IPS-NIHi7 (cell line): ENCODE data around the gene MSLN.
A peak's percentile ranks its signal among the peaks of the same experiment; 100 is the strongest.
"Not testable (repeated sequence)": the region's sequence is repeated elsewhere in the genome, so short reads cannot be mapped to it uniquely, and the experiment has no call there.

Experiments used
- DNase-seq: peaks from one replicate; pipeline ENCODE4 v3.0.0; 2012; ENCODE audit warnings: mixed read lengths; ENCODE audit errors: extremely low spot score

MSLN gene

DNA sequence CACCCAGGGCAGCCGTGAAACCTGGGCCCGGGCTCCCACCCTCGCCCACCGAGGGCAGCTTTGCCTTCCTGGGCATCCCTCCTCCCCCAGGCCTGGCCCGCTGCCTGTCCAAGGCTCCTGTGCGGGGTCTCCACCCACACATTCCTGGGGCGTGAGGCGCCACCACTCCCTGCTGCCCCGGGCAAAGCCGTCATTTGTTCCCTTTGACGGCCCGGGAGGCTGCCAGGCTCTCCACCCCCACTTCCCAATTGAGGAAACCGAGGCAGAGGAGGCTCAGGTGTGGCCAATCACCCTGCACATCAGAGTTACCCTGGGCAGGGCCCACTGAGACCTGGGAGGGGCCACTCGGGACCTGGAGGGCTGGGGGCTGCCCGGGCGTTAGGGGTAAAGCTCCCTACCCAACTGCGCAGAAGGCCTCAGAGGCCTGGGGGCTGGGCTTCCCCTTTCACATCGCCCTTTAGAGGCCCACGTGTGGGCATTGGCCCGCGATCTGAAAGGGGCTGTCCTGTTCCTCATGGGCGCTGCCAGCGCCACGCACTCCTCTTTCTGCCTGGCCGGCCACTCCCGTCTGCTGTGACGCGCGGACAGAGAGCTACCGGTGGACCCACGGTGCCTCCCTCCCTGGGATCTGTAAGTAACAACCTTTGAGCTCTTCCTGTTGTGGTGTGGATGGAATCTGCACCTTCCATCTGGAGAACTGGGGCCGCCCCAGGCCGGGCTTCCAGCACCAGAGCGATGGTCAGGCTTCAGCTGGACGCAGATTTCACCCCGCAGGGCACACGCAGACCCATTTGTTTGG, at the start of gene MSLN:
TSS of gene MSLN (plus strand) at position 190 of the 799 bp plus-strand sequence. CDS start 1,947 bp downstream, outside the sequence.
- no peak for DNase-seq

DNA sequence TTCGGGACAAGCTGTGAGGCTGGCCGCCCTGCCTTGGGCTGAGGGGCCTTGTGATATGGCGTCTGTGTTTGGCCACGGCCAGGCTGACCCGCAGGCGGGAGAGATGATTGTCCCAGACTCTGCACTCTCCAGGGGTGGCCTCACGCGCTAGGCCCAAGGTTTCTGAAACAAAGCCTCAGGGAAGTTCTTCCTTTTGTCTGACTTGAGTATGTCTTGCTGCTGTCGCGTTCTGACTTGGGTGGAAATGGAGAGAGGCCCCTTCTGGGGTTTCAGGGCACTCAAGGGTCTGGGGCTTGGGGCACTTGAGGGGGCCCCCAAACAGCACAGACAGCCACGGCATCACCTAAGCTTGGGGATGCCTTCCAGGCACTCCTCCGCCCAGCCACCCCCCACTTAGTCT, 49.5 kb upstream of the MSLN start:
- no peak for DNase-seq

DNA sequence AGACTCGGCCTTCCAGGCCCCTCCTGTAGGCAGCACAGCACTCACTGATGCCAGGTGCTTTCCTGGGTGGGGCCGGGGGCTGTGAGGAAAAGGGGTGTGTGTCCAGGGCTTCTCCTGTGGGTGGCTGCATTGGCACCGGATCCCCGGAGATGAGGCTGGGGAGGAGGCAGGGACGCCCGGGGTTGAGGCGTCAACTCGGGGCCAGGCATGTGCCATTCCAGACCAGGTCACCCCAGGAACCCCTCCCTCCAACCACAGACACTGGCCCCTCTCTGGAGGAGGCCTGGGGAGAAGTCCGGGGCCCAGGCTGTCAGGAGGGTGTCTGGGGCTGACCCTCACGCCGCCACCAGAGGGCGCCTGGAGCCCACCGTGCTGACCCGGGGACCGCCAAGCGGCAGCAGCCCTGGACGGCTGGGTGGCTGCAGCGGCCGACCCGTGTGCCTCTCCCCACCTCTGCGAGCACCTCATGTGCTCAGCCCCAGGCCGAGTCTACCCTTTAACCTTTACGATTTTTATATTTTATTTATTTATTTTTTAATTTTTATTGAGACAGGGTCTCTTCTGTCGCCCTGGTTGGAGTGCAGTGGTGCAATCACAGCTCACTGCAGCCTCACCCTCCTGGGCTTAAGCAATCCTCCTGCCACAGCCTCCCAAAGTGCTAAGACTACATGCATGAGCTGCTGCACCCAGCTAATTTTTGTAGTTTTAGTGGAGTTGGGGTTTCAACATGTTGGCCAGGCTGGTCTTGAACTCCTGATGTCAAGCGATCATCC, 48.8 kb upstream of the MSLN start:
- peak; percentile 92 for DNase-seq

GRCh38 chr16:712740-713250, 47.7 kb upstream of the MSLN start:
- not testable (repeated sequence) for DNase-seq

- no peak for DNase-seq
Observed at GRCh38 chr16:714079-714478, 46.5 kb upstream of the MSLN start.

DNA sequence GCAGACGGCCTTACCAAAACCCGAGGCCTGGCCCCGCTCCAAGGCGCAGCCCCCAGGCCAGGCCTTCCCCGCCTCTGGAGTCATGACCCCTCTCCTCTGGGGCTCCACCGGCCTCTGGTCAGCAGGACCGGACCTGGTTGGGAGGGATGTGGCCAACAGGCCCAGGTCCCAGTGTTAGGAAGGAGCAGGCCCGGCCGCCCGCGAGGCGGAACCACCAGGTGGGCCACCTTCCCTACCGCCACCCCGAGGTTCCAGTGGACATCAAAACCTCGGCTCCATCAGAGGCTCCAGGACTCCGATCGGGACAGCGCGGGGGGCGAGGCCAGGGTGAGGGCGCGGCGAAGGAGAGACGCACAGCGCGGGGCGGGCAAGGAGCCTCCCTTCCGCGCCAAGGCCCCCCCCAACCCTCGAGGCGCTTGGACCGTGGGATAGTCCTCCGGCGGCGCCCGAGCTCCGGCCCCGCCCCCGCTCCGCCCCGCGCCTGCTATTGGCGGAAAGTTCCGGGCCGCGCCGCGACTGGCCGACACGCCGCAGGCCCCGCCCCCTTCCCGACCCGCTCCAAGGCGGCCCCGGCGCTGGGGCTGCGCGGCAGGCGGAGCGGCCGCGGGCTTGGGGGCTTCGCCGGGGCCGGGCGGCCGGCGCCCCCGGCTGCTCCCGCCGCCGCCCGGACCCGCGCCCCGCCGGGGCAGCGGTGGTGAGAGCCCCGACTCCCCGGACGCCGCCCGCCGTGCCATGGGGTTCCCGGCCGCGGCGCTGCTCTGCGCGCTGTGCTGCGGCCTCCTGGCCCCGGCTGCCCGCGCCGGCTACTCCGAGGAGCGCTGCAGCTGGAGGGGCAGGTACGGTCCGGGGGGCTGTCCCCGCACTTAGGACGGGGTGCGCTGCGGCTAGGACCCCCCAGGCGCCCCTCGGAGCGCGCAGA, 45.7 kb upstream of the MSLN start, which contains the start of gene METRN:
TSS of gene METRN (plus strand) at position 561 of the 919 bp plus-strand sequence. CDS start at position 733, 172 bp downstream.
- DNase-seq, result peak; percentile 90

GRCh38 chr16:715477-716199, 44.9 kb upstream of the MSLN start:
- no peak for DNase-seq

DNA sequence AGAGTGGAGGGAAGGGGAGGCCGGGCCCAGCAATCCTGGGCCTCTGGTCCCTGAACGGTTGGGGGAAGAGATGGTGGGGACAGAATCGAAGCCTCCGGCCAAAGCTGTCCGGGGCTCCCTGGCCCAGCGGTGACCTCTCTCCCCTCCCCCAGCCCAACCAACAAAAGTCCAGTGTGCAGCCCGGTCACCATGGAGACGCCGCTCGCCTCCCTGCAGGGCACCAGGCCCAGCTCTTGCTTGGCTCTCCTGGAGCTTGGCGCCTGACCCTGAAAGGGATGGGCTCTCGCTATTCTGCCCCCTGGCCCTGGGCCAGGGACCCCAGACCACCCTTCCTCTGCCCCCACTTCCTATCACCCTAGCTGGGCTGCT, 44.4 kb upstream of the MSLN start:
- no peak for DNase-seq

DNA sequence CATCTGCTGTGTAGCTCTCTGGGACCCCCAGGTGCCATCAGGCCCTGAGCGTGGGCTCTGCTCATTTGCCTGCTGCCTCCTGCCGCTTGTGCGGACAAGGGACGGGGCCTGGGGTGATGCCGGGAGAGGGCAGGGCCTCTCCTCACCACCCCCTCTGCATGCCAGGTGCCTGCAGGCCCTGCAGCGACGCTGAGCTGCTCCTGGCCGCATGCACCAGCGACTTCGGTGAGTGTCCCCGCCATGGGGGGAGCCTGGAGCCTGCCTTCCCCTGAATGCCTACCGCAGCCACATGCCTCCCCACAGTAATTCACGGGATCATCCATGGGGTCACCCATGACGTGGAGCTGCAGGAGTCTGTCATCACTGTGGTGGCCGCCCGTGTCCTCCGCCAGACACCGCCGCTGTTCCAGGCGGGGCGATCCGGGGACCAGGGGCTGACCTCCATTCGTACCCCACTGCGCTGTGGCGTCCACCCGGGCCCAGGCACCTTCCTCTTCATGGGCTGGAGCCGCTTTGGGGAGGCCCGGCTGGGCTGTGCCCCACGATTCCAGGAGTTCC, 43.7 kb upstream of the MSLN start:
- DNase-seq, result no peak

DNA sequence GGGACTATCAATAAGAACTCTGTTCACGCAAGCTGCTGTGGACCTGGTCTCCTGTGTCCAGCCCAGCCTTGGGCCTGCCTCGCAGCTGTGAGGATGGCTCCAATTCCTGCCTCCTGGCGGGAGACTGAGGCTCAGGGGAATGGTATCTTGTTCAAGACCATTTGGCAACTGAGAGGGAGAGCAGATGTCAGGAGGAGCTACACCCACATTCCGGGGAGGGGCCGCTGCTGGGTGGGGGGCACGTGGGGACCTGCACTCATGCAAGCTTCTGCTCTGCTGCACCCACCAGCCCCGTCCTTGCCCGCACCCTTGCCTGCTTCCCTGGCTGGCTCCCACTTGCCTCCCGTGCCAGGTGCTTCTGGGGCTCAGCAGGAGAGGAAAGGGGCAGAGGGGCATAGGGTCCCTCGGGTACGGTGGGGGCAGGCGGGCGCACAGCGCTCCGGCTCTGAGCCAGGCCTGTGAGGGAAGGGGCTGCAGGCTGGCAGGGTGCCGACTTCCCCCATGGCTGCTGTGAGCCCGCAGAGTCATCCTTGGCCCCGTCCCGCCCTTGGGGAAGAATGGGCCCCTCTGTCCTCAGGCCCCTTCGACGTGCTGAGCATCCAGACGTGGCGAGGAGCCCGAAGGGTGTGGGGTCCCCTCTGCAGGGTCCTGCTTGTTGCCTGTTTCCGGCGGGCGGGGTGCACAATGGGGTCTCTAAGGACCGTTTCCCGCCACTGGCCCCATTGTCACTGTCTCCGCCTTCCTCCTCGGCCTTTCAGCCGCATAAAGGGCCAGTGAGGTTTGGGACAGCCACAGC, 42.9 kb upstream of the MSLN start:
- no peak for DNase-seq

GRCh38 chr16:718389-718788, 42.1 kb upstream of the MSLN start:
- no peak for DNase-seq

DNA sequence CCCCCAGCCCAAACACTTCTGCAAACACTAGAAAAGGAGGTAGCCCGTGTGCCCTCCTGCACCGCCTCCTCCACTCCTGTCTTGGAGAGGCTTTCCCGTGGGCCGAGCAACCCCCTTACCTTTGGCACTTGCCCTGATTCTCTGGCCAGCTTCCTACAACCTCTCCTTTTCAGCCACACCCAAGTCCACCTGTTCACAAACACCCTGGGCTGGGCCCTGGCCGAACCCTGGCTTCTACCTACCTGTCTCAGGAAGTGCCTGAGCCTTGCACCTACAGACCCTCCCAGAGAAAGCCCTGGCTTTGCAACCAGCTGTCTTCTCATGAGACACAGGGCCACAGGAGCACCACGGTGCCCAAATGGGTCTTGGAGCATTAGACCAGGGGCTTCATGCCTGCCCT, 41.6 kb upstream of the MSLN start:
- no peak for DNase-seq

DNA sequence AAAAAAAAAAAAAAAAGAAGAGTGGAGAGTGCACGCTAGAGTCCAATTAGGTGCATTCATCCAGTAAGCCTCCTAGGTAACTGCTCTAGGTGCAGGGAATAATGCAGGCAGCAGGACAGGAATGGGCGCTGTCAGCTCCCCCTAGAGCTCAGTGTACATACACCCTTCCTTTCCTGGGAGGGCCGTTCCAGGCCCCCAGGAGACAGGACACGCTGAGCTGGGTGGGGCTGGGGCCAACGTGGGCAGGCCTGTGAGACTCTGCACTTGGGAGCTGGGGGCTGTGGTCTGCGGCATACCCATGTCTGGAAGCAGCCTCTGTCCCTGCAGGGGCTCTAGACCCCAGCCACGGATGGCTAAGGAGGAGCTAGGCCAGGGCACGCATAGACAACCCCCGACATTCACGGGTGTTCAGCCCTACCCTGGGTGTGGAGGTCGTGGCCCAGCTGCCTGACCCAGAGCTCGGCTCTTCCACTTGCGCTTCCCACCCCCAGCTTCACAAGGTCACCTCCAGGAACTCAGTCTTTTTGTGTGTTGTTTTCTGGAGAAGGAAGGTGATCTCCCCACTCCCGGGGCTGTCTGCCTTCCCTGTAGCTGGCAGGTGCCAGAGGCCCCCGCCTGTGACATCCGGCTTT, 40.6 kb upstream of the MSLN start:
- no peak for DNase-seq

DNA sequence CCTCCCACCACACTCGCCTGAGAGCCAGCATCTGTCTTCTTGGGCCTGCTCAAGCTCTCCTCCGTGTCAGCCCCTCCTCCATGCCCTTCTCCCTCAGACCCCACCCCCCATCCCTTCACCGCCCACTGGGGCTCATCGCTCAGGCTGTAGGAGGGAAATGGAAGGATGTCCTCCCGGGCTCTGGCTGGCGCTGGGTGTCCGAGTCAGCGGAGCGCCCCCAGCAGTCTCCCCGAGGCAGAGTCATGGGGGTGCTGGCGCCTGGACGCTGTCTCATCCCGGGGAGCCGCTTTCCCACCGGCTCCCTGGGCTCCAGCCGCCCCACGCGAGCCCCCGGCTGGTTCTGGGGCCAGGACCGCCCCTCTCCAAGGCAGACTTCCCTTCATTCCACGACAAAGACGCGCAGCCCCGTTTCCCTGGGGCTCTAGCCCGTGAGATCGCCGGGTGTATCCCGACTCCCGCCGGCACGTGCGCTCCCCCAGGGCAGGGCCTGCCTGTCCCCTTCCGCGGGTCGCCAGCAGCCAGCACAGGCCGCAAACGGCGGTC, 40.0 kb upstream of the MSLN start:
- peak; percentile 69 for DNase-seq

GRCh38 chr16:720990-721764, 39.4 kb upstream of the MSLN start, which contains the start of gene ANTKMT:
ANTKMT (plus strand) TSS chr16:721146; CDS start chr16:721275, 129 bp downstream.
- DNase-seq, result peak; percentile 92

- no peak for DNase-seq
Observed at GRCh38 chr16:721765-722540, 38.6 kb upstream of the MSLN start.
